HG03025 (cell line): ENCODE measurements around the gene FGF12.
A peak's percentile ranks its signal among the peaks of the same experiment; 100 is the strongest.

Source experiments
- ATAC-seq: cut with Tn5 transposase; IDR thresholded peaks from one replicate; pipeline ENCODE4 v1.9.1; 2021; ENCODE audit warnings: mild to moderate bottlenecking, moderate library complexity; ENCODE audit not compliant: unreplicated experiment, low FRiP score

The FGF12 gene

DNA sequence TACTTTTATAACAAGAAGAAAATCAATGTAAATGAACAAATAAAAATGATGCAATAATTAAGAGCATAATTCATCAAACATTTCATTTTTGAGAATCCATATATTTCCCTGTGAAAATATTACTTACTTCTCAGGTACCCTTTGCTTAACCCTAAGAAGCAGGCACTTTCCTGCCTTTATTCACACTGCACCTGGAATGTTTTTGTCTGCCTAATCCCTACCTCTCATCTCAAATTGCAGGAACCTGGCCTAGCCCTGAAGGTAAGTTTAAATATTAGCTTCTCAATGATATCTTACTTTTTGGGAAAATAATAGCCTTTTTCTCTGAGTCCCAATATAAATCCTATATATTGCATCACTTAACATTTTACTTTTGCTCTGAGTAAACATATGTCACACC is 559.1 kb downstream of the FGF12 start:
- ATAC-seq: no peak

DNA sequence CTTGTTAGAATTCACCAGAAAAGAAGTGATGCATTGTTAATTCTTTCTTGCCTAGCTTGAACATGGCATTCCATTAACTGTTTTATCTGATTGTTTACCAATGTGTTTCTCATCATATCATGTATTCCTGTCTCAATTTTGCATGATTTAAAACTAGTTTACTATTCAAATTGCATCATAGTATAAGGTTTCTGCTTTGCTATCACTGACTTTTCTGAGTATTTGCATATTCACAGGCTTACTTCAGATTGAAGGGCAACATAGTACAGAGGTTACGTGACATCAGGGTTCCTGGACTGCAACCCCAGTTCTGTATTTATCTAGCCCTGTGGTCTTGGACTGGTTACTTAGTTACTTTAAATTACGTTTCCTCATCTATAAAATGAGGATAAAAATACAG is 561.8 kb downstream of the FGF12 start:
- no peak for ATAC-seq

- no peak for ATAC-seq
These were observed 565.7 kb downstream of the FGF12 start for GRCh38 chr3:192161661-192162060.

GRCh38 chr3:192156382-192156781 is 571.0 kb downstream of the FGF12 start:
- ATAC-seq: no peak

- no peak for ATAC-seq
These were observed 572.1 kb downstream of the FGF12 start for GRCh38 chr3:192155194-192155593.

- no peak for ATAC-seq
These were observed 594.1 kb downstream of the FGF12 start for GRCh38 chr3:192133271-192133670.

GRCh38 chr3:192130534-192131132 is 596.7 kb downstream of the FGF12 start:
- peak; percentile 87 for ATAC-seq

DNA sequence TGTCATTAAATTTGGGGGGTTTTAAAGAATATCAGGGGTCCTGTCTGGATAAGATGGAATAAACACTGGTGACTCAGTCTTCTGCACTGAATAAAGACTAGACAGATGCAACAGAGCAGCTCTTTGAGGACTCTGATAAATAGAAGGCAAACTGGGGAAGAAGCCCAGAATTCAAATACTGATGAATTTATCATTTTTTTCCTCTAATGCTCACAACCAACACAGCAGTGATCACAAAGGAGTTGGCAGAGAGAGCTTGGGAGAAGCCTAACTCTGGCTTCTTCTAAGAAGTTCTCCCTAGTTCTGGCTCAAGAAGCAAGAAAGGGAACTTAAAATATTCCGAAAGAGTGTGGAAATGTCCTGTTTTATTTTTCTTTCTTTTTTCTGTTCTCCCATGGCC is 597.8 kb downstream of the FGF12 start:
- no peak for ATAC-seq

- no peak for ATAC-seq
These were observed 598.4 kb downstream of the FGF12 start for GRCh38 chr3:192128922-192129321.

DNA sequence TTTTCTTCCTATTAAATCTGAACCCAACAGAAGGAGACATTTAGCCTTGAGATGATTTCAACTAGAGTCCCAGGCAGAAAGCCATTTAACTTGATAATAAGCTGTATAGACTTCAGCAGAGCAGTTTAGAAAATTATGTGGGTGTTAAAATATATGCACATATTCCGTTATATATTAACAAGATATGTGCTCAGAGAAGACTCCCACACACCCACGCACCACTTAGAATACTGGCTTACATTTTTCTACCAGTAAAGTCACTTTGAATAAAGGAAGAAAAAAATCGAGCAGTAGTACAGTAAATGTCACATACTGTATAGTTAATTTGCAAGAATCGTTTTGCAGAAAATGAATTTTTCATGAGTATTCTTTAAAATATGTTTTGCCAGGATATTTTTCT is 599.3 kb downstream of the FGF12 start:
- ATAC-seq: no peak

DNA sequence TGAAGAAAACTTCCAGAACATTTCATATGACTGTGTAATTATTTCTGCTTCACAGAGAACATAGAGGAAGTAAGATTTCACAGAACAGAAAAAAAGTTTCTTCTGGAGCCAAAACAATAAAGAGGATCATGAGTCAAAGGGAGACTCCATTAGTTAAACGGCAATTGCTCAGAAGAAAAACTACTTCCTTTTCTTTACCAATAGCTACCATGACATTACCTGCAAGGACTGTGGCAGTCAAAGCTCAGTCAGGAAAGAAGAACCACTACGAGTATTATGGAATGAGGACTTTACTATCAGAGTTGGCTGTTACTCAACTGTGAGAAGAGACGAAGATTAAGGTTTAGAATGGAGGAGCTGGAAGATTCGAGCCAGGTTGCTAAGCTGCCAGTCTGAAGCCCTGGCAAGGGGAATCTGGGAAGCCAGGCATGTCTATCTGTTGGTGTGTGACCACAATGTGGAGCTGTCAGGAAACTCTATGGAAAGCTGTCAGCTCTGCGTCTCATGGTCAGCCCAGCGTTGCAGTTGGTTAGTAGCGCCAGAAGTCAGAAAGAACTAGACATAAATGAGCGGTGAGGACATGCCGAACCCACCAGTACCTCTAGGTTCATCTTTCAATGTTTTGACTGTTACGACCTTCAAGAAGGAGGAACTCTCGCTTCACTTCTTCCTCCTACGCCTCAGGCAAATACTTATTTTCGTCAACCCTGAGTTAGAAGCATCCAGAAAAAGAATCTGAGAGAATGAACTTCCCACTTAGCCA is 604.3 kb downstream of the FGF12 start:
- peak; percentile 89 for ATAC-seq

DNA sequence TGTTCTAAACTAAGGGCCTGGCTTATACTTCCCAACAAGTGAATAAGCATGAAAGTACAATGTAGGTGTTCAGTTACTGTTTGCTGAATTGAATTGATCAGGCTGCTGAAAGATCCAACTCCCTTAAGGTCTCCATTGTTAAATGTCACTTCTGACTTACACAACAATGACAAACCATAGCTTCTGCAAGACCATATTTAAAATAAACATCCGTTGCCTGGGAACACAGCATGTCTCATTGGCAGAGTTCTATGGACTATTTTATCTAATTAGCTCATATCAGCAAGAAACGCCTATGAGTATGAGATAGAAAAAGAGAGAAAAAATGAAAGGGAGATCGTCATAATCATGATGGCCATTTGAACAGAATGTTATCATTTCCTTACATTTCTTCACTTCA is 605.4 kb downstream of the FGF12 start:
- ATAC-seq: no peak

- ATAC-seq: no peak
These were observed 618.5 kb downstream of the FGF12 start for GRCh38 chr3:192108820-192109219.

GRCh38 chr3:192106543-192106942 is 620.8 kb downstream of the FGF12 start:
- no peak for ATAC-seq

DNA sequence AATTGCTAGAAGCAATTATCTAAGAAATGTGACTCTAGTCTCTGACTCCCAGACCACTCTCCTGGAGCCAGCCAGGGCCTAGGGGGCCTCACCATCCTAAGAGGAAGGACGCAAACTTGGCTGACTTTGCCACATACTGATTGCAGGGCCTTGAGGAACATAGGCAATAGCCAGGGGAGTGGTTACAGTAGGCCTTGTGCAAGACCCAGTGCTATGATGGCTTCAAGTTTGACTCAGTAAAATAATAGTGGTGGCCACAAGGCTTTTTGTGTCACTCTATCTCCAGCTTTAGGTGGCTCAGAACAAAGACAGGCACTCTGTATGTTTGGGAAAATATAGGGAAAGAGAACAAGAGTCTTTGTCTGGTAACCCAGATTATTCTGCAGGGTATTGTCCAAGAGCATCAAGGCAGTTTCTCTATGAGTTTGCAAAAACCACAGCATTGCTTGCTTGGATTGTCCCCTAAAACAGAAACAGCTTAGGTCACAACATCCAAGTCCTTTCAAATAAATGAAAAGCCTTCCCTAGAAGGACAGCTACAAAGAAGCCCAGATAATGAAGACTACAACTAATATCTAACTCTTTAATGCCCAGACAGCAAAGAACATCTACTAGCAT is 634.8 kb downstream of the FGF12 start:
- no peak for ATAC-seq

DNA sequence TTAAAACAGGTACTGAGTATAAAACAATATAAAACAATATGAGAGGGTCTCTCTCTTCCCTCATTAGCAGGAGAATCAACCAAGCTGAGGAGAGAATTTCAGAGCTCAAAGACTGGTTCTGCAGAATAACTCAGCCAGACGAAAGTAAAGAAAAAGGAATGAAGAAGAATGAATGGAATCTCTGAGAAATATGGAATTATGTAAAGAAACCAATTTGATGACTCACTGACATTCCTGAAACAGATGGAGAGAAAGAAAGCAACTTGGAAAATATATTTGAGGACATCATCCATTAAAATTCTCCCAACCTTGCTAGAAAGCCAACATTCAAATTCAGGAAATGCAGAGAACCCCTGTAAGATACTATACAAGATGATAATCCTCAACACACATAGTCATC is 635.5 kb downstream of the FGF12 start:
- ATAC-seq: no peak

DNA sequence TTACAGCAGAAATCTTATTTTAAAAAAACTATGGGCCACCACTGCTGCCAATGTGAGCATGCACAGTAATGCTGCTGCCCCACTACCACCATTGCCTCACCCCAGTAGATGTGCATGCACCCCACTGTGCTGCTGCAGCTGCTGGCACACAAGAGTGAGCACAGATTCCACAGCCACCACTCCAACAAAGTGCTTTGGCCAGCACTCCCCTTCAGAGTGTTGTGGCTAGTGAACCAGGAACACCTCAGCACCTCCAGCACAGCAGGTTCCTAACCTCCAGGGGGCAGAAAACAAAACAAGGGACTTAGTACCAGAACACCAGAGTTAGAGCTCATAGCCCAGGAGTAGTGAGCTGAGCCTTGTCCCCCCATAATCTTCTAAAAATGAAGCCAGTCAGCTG is 636.8 kb downstream of the FGF12 start:
- ATAC-seq: peak; percentile 76
